Measurements from ENCODE around the gene FADS2. TPM values are rescaled to one million over a fixed set of nuclear protein-coding genes. Genes with fewer than 3 reads are reported as not detected.

Gene FADS2
- total RNA-seq, 2 experiments from 2014 or later: 0.95 to 2.8 TPM

DNA sequence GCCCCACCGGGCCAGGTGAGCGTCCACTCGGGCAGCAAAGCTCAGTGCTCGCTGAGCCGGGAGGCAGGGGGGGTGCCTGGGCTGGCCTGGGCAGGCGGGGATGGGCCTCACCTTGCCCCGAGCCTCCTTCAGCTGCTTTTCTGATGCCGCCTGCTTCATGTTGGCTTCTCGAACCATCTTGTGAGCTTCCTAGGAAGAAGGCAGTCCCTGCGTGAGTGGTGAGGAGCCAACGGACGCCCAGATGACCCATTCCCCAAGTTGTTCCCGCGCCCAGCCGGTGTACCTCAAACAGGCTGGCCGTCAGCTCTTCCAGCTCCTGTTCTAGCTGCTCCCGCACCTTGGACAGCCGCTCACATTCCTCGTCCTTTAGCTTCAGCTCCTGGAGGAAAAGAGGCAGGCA is 79.2 kb downstream of the FADS2 start:
- POLR2A ChIA-PET: no interaction called here
- H3K9me3 ChIP-seq (ENCODE audit: low read length): no peaks in the 10 kb centered on the region
- no TSS peak for BruUV-seq (replicated peaks)
- no peaks in the 10 kb centered on the region for H3K79me2 ChIP-seq (ENCODE audit: insufficient read depth, low read depth, low read length)
- no peaks in the 10 kb centered on the region for H3K4me1 ChIP-seq (ENCODE audit: insufficient read depth, low read length, poor library complexity, severe bottlenecking)
- intact Hi-C loops (cut with micrococcal nuclease; ENCODE audit: unreplicated experiment): no loop called here
- no peak for DNase-seq (ENCODE audit: low spot score)
- no peaks in the 10 kb centered on the region for H3K36me3 ChIP-seq (ENCODE audit: insufficient read depth, low read length)
- no peaks in the 10 kb centered on the region for H3K9me2 ChIP-seq (ENCODE audit: insufficient read depth, low read length)
- H3K27ac ChIP-seq (ENCODE audit: low read depth, low read length, poor library complexity, severe bottlenecking): no peak overlapping the region
- H3K4me3 ChIP-seq (ENCODE audit: low read depth, low read length, poor library complexity, severe bottlenecking): no peak overlapping the region
- no peak overlapping the region for H3K4me2 ChIP-seq (ENCODE audit: low read length)
- no peak overlapping the region for H2AFZ ChIP-seq (ENCODE audit: low read length)
- TF ChIP-seq EZH2phosphoT487 (IDR thresholded peaks at IDR 0.05; ENCODE audit: borderline replicate concordance, low read depth, low read length) (no peak), CTCF (conservative IDR thresholded peaks at IDR 0.05; ENCODE audit: low read length) (no peak)
- CTCF ChIA-PET (ENCODE audit: unreplicated experiment): no interaction called here
- no peaks in the 10 kb centered on the region for H4K20me1 ChIP-seq (ENCODE audit: insufficient read depth, low read length)

- Histone ChIP-seq H2AFZ (ENCODE audit: low read length) (no peak overlapping the region), H3K36me3 (ENCODE audit: insufficient read depth, low read length) (no peaks in the 10 kb centered on the region), H4K20me1 (ENCODE audit: insufficient read depth, low read length) (no peaks in the 10 kb centered on the region), H3K4me2 (ENCODE audit: low read length) (no peak overlapping the region), H3K27ac (ENCODE audit: low read depth, low read length, poor library complexity, severe bottlenecking) (no peak overlapping the region), H3K4me1 (ENCODE audit: insufficient read depth, low read length, poor library complexity, severe bottlenecking) (no peaks in the 10 kb centered on the region), H3K9me3 (ENCODE audit: low read length) (no peaks in the 10 kb centered on the region), H3K9me2 (ENCODE audit: insufficient read depth, low read length) (no peaks in the 10 kb centered on the region), H3K4me3 (ENCODE audit: low read depth, low read length, poor library complexity, severe bottlenecking) (no peak overlapping the region), H3K79me2 (ENCODE audit: insufficient read depth, low read depth, low read length) (no peaks in the 10 kb centered on the region)
- TF ChIP-seq EZH2phosphoT487 (IDR thresholded peaks at IDR 0.05; ENCODE audit: borderline replicate concordance, low read depth, low read length) (no peak), CTCF (conservative IDR thresholded peaks at IDR 0.05; ENCODE audit: low read length) (no peak)
- POLR2A ChIA-PET: interaction anchor here (0.6 kb wide), 1 partner anchor 416 kb away, joined by 5 read pairs; no protein-coding TSS in a partner anchor
- BruUV-seq (replicated peaks): no TSS peak
- CTCF ChIA-PET (ENCODE audit: unreplicated experiment): interaction anchor here (1.1 kb wide), 1 partner anchor 9 kb away, joined by 3 read pairs; no protein-coding TSS in a partner anchor
- intact Hi-C loops (cut with micrococcal nuclease; ENCODE audit: unreplicated experiment): no loop called here
- DNase-seq (ENCODE audit: low spot score): no peak
Observed at GRCh38 chr11:61907871-61908729, 80.0 kb downstream of the FADS2 start.

GRCh38 chr11:61908730-61909316 is 80.7 kb downstream of the FADS2 start:
- no peak for DNase-seq (ENCODE audit: low spot score)
- H3K79me2 ChIP-seq (ENCODE audit: insufficient read depth, low read depth, low read length): no peaks in the 10 kb centered on the region
- TF ChIP-seq EZH2phosphoT487 (IDR thresholded peaks at IDR 0.05; ENCODE audit: borderline replicate concordance, low read depth, low read length) (no peak), CTCF (conservative IDR thresholded peaks at IDR 0.05; ENCODE audit: low read length) (no peak)
- no peaks in the 10 kb centered on the region for H3K4me1 ChIP-seq (ENCODE audit: insufficient read depth, low read length, poor library complexity, severe bottlenecking)
- H3K9me3 ChIP-seq (ENCODE audit: low read length): no peaks in the 10 kb centered on the region
- no peaks in the 10 kb centered on the region for H3K9me2 ChIP-seq (ENCODE audit: insufficient read depth, low read length)
- POLR2A ChIA-PET: no interaction called here
- H3K36me3 ChIP-seq (ENCODE audit: insufficient read depth, low read length): no peaks in the 10 kb centered on the region
- CTCF ChIA-PET (ENCODE audit: unreplicated experiment): interaction anchor here (1.1 kb wide), 1 partner anchor 10 kb away, joined by 3 read pairs; no protein-coding TSS in a partner anchor
- intact Hi-C loops (cut with micrococcal nuclease; ENCODE audit: unreplicated experiment): no loop called here
- BruUV-seq (replicated peaks): no TSS peak
- no peak overlapping the region for H3K4me3 ChIP-seq (ENCODE audit: low read depth, low read length, poor library complexity, severe bottlenecking)
- H4K20me1 ChIP-seq (ENCODE audit: insufficient read depth, low read length): no peaks in the 10 kb centered on the region
- H3K4me2 ChIP-seq (ENCODE audit: low read length): no peak overlapping the region
- no peak overlapping the region for H2AFZ ChIP-seq (ENCODE audit: low read length)
- no peak overlapping the region for H3K27ac ChIP-seq (ENCODE audit: low read depth, low read length, poor library complexity, severe bottlenecking)

Data from OCI-LY7 (cell line).